ENCODE results near the gene KLKB1.

Gene KLKB1

GRCh38 chr4:186227221-186227620, at the start of gene KLKB1:
Gene KLKB1 (plus strand): TSS chr4:186227507. CDS start chr4:186228196, 689 bp downstream.
- DNase-seq, result no peak

GRCh38 chr4:186188107-186188506, 39.2 kb upstream of the KLKB1 start:
- no peak for DNase-seq

- no peak for DNase-seq
Observed at GRCh38 chr4:186189656-186190055, 37.7 kb upstream of the KLKB1 start.

DNA sequence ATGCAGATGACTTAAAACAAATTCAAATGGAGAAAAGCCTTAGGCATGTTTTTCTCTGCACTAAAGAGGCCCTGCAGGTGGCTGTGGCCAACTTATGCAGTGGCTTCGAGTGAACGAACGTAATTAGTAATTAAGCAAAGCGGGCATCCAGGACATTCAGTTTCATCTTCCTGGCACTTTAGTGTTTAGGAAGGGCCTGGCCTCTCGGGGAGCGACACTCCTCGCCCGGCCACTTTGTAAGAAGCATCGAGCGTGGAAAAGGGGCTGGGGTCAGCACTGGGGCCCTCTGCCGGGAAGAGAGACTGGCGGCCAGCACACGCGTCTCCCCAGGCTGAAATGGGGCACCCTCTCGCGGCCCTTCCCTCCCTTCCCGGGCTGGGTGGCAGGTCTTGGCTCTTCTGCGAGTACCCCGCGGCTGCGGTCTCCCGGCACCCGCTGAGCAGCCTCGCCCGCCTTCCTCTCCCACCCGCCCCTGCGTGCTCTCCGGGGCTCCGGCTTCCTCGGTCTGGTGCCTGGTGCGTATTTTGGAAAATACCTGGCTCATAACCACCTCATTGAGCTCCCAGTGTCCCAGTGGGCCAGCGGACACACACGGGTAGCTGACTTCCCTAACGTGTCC, 36.6 kb upstream of the KLKB1 start:
- DNase-seq, result no peak

DNA sequence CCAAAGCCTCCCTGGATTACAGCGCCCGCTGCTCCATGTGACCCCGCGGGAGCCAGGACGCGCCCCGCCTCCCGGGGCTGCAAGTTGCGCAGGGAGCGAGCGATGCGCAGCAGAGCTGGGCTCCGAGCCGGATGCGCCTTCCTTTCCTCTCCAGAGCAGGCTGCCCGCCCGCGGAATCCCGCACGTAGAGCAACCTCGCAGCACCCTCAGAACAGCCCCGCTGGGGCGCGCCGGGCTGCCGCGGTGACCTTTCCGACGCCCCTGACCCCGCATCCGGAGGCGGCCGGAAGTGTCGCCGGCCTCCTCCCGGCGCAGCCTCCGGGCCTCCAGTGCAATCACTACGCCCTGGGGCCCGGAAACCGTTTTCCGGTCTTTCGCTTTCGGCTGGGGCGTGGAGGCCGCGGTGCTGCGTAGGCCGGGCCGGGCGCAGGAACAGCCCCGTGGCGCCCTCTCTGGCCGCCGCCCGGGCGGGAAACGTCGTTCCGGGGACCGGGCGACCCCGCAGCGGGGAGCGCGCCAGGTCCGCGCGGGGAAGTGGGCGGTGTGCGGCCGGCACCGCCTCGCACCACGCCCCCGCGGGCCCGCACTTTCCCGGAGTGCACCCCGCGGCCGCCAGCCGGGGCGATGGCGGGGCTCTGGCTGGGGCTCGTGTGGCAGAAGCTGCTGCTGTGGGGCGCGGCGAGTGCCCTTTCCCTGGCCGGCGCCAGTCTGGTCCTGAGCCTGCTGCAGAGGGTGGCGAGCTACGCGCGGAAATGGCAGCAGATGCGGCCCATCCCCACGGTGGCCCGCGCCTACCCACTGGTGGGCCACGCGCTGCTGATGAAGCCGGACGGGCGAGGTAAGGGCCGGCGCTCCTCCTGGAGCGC, 35.9 kb upstream of the KLKB1 start, which contains the start of gene CYP4V2:
TSS of gene CYP4V2 (plus strand) at position 368 of the 866 bp plus-strand sequence. CDS start at position 625, 257 bp downstream.
- no peak for DNase-seq

DNA sequence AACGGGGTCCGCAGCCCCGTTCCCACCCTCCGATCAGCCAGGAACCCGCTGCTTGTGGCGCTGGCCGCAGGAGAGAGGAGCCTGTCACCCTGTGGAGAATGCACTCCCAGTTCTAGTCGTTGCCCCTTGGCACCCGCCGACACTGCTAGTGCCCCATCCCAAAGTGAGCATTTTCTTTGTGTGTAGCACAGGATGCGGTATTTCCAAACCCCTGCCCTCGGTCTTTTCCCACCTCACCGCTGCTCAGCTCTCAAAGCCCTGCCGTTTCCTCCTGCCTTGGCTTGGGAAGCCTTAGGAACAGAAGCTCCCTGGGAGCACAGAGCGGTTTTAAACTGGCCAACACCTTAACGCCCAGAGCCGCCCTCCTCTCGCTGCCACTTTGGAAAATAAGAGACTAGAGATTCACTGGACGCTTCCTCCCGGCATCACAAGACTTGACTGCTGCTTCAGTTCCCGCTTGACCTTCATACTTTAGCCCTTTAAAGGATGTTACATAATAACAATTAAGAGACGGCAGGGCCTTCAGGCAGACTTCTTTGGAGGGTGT, 35.2 kb upstream of the KLKB1 start:
- DNase-seq, result no peak

- DNase-seq, result no peak
Observed at GRCh38 chr4:186193851-186194250, 33.5 kb upstream of the KLKB1 start.

DNA sequence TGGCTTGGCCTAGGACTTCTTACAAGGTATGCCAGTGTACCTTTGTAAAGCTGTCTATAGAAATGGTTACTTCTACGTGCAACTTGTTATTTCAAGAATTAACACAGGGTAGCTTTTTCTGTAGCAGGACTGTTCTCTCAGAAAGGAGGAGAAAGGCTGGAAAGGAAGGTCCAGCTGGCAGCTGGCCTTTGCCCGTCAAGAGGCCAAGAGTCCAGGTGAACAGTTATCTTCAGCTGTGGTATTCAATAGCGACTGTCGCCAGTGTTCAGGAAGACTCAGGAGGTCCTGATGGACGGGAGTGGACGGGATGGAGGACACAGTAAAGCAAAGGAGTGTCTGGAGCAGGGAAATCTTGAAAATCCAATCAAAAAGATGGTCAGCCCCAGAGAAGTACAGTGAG, 31.2 kb upstream of the KLKB1 start:
- no peak for DNase-seq

DNA sequence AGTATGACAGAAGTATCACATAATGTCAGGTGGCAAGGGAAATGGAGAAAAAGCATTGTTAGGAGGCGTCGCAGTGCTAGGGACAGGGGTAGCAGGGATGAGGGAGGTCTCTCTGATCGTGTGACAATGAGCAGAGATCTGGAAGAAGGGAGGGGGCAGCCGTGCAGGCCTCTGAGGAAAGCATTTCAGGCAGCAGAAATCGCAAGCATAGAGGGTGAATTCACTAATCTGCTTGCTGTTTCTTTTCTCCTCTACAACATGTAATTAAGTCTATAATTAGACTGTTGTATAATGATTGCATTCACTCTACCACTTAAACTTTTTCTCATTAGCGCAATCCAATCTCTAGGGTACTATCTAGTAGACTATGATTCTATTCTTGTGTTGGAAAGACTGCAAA, 26.8 kb upstream of the KLKB1 start:
- no peak for DNase-seq

DNA sequence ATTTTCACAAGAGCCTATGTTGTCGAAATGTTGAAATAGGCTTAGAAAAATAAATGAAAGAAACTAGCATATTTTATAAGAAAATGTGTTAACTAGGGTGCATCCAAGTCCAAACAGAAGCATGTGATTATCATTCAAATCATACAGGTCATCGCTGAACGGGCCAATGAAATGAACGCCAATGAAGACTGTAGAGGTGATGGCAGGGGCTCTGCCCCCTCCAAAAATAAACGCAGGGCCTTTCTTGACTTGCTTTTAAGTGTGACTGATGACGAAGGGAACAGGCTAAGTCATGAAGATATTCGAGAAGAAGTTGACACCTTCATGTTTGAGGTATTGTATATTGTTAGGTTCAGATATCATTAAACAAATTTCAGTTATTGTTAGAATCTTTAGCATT, 26.3 kb upstream of the KLKB1 start:
- DNase-seq, result no peak

DNA sequence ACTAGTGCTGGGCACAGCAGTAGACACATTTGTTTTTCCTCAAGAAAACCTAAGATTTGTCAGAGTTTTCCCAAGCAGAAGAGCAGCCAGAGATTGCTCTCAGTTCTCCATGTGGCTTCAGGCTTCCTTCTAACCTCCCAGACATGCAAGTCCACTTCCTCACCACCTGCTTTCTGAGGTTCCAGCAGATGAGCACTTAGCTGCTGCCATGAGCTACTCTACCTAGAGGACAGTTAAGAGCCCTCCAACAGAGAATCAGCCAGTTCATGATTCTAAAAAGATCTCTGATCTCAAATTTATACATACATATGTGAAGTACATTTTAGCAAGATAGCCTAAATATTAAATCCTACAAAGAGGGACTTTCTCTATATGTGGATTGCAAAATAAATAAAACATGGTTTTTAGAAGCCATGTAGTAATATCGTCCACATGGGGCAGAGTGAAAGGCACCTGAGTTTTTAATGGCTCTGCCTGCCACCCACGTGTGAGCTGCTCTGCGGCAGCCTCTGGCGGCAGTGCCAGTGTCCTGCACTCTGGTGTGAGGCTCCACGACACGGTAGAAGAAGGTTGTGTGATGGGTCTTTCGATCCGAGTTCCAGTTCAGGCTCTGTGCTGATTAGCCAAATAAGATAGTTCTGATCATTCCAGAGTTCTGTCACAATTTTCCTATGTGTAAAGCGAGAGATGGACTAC, 25.6 kb upstream of the KLKB1 start:
- DNase-seq, result peak; percentile 6

DNA sequence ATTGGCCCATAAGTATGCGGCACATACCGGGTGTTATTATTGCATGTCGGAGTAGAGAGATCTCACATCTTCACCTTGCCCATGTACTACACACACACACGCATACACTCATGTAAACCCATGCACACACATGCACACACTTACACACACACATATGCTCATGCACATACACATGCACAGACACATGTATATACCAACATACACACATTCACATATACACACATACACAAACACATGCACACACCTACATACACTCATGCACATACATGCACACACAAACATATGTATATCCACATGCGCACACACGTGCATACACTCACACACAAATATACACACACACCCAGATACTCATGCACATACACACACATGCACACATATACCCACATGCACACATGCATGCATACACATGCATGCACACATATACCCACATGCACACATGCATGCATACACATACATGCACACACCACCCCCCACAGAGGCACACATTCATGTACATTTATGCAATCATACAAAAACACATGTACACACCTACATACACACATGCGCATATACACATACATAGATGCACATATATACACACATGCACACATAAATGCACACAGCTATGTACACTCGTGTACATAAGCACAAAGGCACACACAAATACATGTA, 24.7 kb upstream of the KLKB1 start:
- no peak for DNase-seq

- DNase-seq, result no peak
Observed at GRCh38 chr4:186203406-186203805, 23.9 kb upstream of the KLKB1 start.

GRCh38 chr4:186204103-186204559, 23.2 kb upstream of the KLKB1 start:
- DNase-seq, result no peak

DNA sequence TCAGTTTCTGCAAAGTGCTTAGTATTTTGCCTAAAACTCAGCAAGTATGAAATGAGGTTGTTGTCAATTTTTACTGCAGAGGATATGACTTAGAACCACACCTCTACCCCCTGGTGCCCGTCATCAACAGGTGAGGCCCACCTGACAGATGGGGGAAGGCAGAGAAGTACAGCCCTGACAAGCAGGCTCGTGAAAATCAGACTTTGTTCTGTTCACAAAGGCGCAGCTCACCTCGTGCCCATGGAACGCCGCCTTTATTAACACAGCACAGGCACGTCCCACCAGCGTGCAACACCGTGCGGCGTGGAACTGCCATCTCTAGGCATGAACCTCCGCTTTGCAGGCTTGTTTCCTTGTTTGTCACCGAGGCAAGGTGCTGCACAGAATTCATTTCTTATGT, 22.6 kb upstream of the KLKB1 start:
- DNase-seq, result no peak

- DNase-seq, result no peak
Observed at GRCh38 chr4:186205156-186205555, 22.2 kb upstream of the KLKB1 start.

DNA sequence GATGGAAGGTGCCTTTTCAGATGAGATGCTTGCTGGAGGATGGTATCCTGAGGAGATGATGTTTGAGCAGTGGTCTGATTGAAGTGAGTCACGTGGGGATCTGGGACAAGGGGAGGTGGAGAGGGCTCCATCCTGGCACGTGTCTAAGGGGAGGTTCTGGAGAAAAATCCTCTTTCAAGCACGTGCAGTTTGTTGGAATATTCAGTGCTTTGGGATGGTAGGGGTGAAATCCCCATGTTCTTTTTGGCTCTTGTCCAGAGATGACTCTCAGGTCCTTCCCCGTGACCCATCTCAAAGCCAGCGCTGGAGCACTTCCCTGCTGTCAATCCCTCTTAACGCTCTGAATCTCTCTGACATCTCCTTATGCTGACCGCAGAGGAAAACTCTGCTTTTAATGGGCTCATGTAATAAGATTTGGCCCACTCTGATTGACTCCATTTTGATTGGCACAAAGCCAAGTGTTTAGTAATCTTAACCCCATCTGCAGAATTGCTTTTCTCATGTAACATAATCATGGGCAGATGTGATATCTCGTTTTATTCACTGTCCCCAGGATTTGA, 10.8 kb upstream of the KLKB1 start:
- peak; percentile 37 for DNase-seq

DNA sequence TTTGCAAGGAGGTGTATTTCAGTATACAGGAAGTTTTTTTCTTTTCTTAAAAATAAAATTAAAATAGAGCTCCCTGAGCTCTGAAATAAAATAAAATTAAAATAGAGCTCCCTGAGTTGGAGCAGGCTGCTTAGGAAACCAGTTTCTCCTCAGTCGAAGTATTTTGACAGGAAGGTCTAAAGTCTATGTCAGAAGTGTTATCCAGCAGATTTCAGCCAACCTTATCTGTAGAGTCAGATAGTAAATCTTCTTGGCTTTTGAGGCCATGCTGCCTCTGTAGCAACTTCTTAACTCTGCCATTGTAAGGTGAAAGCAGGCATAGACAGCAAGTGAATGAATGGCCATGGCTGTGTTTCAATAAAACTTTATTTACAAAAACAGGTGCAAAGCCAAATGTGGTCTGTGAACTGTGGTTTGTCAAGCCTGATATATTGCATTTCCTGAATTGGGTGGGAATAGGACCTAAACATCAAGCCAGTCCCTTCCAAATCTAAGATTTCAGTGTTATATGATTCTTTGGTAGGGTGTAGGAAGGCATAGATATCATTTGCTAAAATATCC, 9.5 kb upstream of the KLKB1 start:
- no peak for DNase-seq

- no peak for DNase-seq
Observed at GRCh38 chr4:186221624-186222023, 5.7 kb upstream of the KLKB1 start.

DNA sequence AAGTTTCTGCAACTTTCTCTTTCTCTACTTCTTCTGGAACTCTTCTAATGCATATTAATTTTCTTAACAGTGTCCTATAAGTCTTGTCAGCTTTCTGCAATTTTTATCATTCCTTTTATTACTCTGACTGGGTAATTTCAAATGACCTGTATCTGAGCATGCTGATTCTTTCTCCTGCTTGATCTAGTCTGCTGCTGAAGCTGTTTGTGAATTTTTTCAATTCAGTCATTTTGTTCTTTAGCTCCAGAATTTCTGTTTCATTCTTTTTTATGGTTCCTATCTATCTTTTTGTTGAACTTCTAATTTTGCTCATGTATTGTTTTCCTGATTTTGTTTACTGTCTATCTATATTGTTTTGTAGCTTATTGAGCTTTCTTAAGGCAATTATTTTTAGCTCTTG, 1.5 kb upstream of the KLKB1 start:
- no peak for DNase-seq

- no peak for DNase-seq
Observed at GRCh38 chr4:186226521-186227189, 652 bp upstream of the KLKB1 start.
